ENCODE data around the gene BSPH1.
"Not testable (repeated sequence)": the region's sequence is repeated elsewhere in the genome, so short reads cannot be mapped to it uniquely, and the experiment has no call there.

BSPH1 gene

GRCh38 chr19:48004236-48004635 lies 12.3 kb upstream of the BSPH1 start:
- no peak overlapping the region for H3K27ac ChIP-seq (ENCODE audit: low read depth, low read length)
- no peaks in the 10 kb centered on the region for H3K36me3 ChIP-seq (ENCODE audit: insufficient read depth, low read length)
- H3K4me3 ChIP-seq (ENCODE audit: low read length), result no peak overlapping the region
- no peaks in the 10 kb centered on the region for H3K4me1 ChIP-seq (ENCODE audit: insufficient read depth, low read length)
- 79% methylated on average over 6 of the region's 6 CpGs for WGBS
- no peak overlapping the region for H3K9ac ChIP-seq (ENCODE audit: low read depth, low read length)
- no peaks in the 10 kb centered on the region for H3K27me3 ChIP-seq (ENCODE audit: insufficient read depth, low read length)
- peaks cover 14% of the 10 kb centered on the region for H3K9me3 ChIP-seq (ENCODE audit: insufficient read depth, low read depth, low read length)

DNA sequence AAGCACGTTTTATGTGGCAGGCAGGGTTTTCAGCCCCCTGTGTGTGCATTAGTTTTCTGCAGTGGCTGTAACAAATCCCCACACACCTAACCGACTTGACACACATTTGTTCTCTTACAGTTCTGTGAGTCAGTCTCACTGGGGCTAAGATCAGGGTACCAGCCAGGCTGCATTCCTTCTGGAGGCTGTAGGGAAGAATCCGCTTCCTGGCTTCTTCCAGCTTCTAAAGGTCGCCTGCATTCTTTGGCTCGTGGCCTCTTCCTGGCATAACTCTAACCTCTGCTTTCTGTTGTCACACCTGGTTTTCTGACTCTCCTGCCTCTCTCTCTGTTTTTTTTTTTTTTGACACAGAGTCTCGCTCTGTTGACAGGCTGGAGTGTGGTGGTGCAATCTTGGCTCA lies 8.9 kb upstream of the BSPH1 start:
- Histone ChIP-seq H3K4me1 (ENCODE audit: insufficient read depth, low read length) (no peaks in the 10 kb centered on the region), H3K9me3 (ENCODE audit: insufficient read depth, low read depth, low read length) (peaks cover 7% of the 10 kb centered on the region), H3K27ac (ENCODE audit: low read depth, low read length) (no peak overlapping the region), H3K4me3 (ENCODE audit: low read length) (no peak overlapping the region), H3K9ac (ENCODE audit: low read depth, low read length) (no peak overlapping the region), H3K27me3 (ENCODE audit: insufficient read depth, low read length) (no peaks in the 10 kb centered on the region), H3K36me3 (ENCODE audit: insufficient read depth, low read length) (no peaks in the 10 kb centered on the region)
- 85% methylated on average over 5 of the region's 6 CpGs for whole genome bisulfite sequencing

DNA sequence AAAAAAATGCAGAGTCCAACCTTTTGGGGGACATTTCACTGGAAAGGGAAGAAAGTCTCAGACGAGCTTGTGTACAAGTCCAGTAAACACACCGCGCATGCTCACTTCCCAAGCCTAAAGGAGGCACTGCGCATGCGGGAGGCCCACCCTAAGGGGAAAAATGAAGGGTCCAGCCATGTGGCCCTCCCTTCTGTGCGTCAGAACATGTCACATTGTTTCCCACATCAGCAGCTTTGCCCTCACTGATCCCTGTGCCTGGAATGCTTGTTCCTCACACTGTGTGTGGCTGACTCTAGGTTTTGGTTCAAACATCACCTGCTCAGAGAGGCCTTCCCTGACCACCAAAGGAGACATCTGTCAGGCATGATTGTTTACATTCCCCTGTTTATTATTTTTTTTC lies 6.8 kb upstream of the BSPH1 start:
- H3K9me3 ChIP-seq (ENCODE audit: insufficient read depth, low read depth, low read length), result peaks cover 7% of the 10 kb centered on the region
- no peaks in the 10 kb centered on the region for H3K36me3 ChIP-seq (ENCODE audit: insufficient read depth, low read length)
- no peak overlapping the region for H3K4me3 ChIP-seq (ENCODE audit: low read length)
- no peak overlapping the region for H3K27ac ChIP-seq (ENCODE audit: low read depth, low read length)
- H3K4me1 ChIP-seq (ENCODE audit: insufficient read depth, low read length), result no peaks in the 10 kb centered on the region
- H3K27me3 ChIP-seq (ENCODE audit: insufficient read depth, low read length), result no peaks in the 10 kb centered on the region
- H3K9ac ChIP-seq (ENCODE audit: low read depth, low read length), result no peak overlapping the region
- WGBS, result 93% methylated on average over 6 of the region's 6 CpGs

DNA sequence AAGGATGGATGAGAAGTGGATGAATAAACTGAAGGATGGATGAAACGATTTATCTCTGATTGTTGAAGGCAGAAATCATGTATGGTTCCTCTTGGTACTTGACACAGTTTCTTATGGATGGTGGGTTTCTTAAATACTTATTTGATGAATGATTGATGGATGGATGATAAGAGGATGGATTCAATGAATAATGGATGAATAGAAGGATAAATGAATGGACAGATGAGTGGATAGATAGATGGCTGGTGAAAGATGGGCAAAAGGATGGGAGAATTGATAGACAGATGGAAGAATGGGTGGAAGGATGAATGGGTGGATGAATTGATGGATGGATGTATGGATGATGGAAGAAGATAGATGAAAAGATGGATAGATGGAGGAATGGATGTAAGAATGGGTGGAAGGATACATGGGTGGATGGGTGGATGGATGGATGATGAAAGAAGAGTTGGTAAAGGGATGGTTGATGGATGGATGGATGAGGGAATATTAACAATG lies 4.3 kb upstream of the BSPH1 start:
- Histone ChIP-seq H3K9ac (ENCODE audit: low read depth, low read length) (no peak overlapping the region), H3K9me3 (ENCODE audit: insufficient read depth, low read depth, low read length) (peaks cover 7% of the 10 kb centered on the region), H3K27ac (ENCODE audit: low read depth, low read length) (no peak overlapping the region), H3K4me1 (ENCODE audit: insufficient read depth, low read length) (no peaks in the 10 kb centered on the region), H3K27me3 (ENCODE audit: insufficient read depth, low read length) (no peaks in the 10 kb centered on the region), H3K4me3 (ENCODE audit: low read length) (no peak overlapping the region), H3K36me3 (ENCODE audit: insufficient read depth, low read length) (no peaks in the 10 kb centered on the region)
- 71% methylated on average over 1 of the region's 1 CpG for WGBS

DNA sequence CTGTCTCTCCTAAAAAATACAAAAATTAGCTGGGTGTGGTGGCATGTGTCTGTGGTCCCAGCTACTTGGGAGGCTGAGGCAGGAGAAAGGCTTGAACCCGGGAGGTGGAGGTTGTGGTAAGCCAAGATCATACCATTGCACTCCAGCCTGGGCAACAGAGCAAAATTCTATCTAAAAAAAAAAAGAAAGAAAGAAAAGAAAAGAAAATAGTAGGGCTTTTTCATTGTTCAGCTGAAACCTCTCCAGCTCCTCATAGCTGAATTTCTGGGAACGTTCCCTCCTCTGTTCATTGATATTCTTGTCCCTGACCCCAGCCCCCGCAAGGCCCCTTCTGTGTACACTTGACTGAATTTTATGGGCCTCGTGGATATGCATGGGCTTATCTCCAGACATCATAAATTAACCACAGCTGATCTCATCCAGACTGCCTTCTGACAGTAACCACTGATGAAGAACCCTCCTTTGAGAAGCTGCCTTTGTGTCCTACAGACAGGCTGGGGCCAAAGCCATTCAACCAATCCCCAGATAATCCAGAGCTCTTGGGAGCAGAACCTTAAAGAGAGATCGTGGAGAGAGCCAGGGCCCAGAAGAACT lies 2.3 kb upstream of the BSPH1 start, which contains the start of gene ELSPBP1:
ELSPBP1 (plus strand) TSS at position 424 of the 594 bp plus-strand sequence. CDS start 14,036 bp downstream, outside the sequence.
- no peak within 1 kb of the TSS for H3K27ac ChIP-seq (ENCODE audit: low read depth, low read length)
- H3K9me3 ChIP-seq (ENCODE audit: insufficient read depth, low read depth, low read length), result peaks cover 3% of the 10 kb centered on the region; the same call in 1 of the 2 replicates
- WGBS, result 73% methylated on average over 5 of the region's 5 CpGs
- no peak within 1 kb of the TSS for H3K9ac ChIP-seq (ENCODE audit: low read depth, low read length)
- H3K4me3 ChIP-seq (ENCODE audit: low read length), result no peak within 1 kb of the TSS
- no peaks in the 10 kb centered on the region for H3K36me3 ChIP-seq (ENCODE audit: insufficient read depth, low read length)
- no peaks in the 10 kb centered on the region for H3K4me1 ChIP-seq (ENCODE audit: insufficient read depth, low read length)
- H3K27me3 ChIP-seq (ENCODE audit: insufficient read depth, low read length), result no peaks in the 10 kb centered on the region

DNA sequence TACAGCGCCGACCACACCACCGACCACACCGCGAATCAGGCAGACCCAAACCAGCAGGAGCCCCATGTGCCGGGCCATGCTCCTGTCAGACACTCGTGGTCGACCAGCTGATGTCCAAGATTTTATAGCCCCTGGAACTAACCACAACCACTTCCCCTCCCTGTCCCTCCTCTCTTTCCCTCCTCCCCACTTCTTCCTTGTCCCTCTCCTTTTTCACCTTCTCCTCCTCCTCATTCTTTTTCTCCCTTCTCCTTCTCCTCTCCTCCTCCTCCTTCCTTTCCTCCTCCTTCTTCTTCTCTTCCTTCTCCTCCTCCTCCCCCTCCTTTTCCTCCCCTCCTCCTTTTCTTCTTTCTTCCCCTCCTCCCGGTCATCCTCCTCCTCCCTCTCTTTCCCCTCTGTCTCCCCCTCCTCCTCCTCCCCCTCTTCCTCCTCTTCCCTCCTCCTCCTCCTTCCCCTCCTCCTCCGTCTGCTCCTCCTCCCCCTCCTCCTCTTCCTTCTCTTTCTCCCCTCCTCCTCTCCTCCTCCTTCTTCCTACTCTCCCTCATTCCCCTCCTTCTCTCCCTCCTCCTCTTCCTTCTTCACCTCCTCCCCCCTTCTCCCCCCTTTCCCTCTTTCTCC lies 670 bp downstream of the BSPH1 start:
- H3K9ac ChIP-seq (ENCODE audit: low read depth, low read length), result no peak overlapping the region
- no peaks in the 10 kb centered on the region for H3K36me3 ChIP-seq (ENCODE audit: insufficient read depth, low read length)
- H3K4me3 ChIP-seq (ENCODE audit: low read length), result no peak overlapping the region
- peaks cover 6% of the 10 kb centered on the region; the same call in 1 of the 2 replicates for H3K9me3 ChIP-seq (ENCODE audit: insufficient read depth, low read depth, low read length)
- H3K4me1 ChIP-seq (ENCODE audit: insufficient read depth, low read length), result no peaks in the 10 kb centered on the region
- no peak overlapping the region for H3K27ac ChIP-seq (ENCODE audit: low read depth, low read length)
- no peaks in the 10 kb centered on the region for H3K27me3 ChIP-seq (ENCODE audit: insufficient read depth, low read length)
- 76% methylated on average over 10 of the region's 10 CpGs for WGBS

- Histone ChIP-seq H3K4me3 (ENCODE audit: low read length) (no peak overlapping the region), H3K9me3 (ENCODE audit: insufficient read depth, low read depth, low read length) (no peaks in the 10 kb centered on the region), H3K27me3 (ENCODE audit: insufficient read depth, low read length) (no peaks in the 10 kb centered on the region), H3K36me3 (ENCODE audit: insufficient read depth, low read length) (no peaks in the 10 kb centered on the region), H3K27ac (ENCODE audit: low read depth, low read length) (no peak overlapping the region), H3K9ac (ENCODE audit: low read depth, low read length) (no peak overlapping the region), H3K4me1 (ENCODE audit: insufficient read depth, low read length) (no peaks in the 10 kb centered on the region)
- WGBS, result 78% methylated on average over 6 of the region's 6 CpGs
Observed at GRCh38 chr19:47973529-47973928, 18.4 kb downstream of the BSPH1 start.

- not testable (repeated sequence) for H3K9ac ChIP-seq (ENCODE audit: low read depth, low read length); H3K4me3 ChIP-seq (ENCODE audit: low read length); H3K27ac ChIP-seq (ENCODE audit: low read depth, low read length); H3K9me3 ChIP-seq (ENCODE audit: insufficient read depth, low read depth, low read length); H3K36me3 ChIP-seq (ENCODE audit: insufficient read depth, low read length); H3K27me3 ChIP-seq (ENCODE audit: insufficient read depth, low read length); H3K4me1 ChIP-seq (ENCODE audit: insufficient read depth, low read length)
- 91% methylated on average over 7 of the region's 11 CpGs for WGBS
Observed at GRCh38 chr19:47955936-47956335, 36.0 kb downstream of the BSPH1 start.

- H3K4me3 ChIP-seq (ENCODE audit: low read length); H3K36me3 ChIP-seq (ENCODE audit: insufficient read depth, low read length); H3K9ac ChIP-seq (ENCODE audit: low read depth, low read length); H3K27me3 ChIP-seq (ENCODE audit: insufficient read depth, low read length); H3K9me3 ChIP-seq (ENCODE audit: insufficient read depth, low read depth, low read length); H3K27ac ChIP-seq (ENCODE audit: low read depth, low read length); H3K4me1 ChIP-seq (ENCODE audit: insufficient read depth, low read length): not testable (repeated sequence)
- WGBS, result no CpG with 5 or more reads among the region's 21 CpGs
Observed at GRCh38 chr19:47952132-47952531, 39.8 kb downstream of the BSPH1 start.

- H3K9ac ChIP-seq (ENCODE audit: low read depth, low read length); H3K4me1 ChIP-seq (ENCODE audit: insufficient read depth, low read length); H3K27ac ChIP-seq (ENCODE audit: low read depth, low read length); H3K36me3 ChIP-seq (ENCODE audit: insufficient read depth, low read length); H3K4me3 ChIP-seq (ENCODE audit: low read length); H3K9me3 ChIP-seq (ENCODE audit: insufficient read depth, low read depth, low read length); H3K27me3 ChIP-seq (ENCODE audit: insufficient read depth, low read length): not testable (repeated sequence)
- 92% methylated on average over 16 of the region's 24 CpGs for WGBS
Observed at GRCh38 chr19:47949852-47950521, 42.0 kb downstream of the BSPH1 start.

GRCh38 chr19:47928581-47928980 lies 63.4 kb downstream of the BSPH1 start:
- not testable (repeated sequence) for H3K4me1 ChIP-seq (ENCODE audit: insufficient read depth, low read length); H3K36me3 ChIP-seq (ENCODE audit: insufficient read depth, low read length); H3K27me3 ChIP-seq (ENCODE audit: insufficient read depth, low read length); H3K4me3 ChIP-seq (ENCODE audit: low read length); H3K27ac ChIP-seq (ENCODE audit: low read depth, low read length); H3K9me3 ChIP-seq (ENCODE audit: insufficient read depth, low read depth, low read length); H3K9ac ChIP-seq (ENCODE audit: low read depth, low read length)
- WGBS, result no CpG with 5 or more reads among the region's 20 CpGs
